ENCODE results near the gene CDKAL1. TPM values are rescaled to one million over a fixed set of nuclear protein-coding genes. Genes with fewer than 3 reads are reported as not detected.

Gene CDKAL1
- total and polyA plus RNA-seq, 9 of the 15 experiments (the other 6 are each of a cell fraction or from before 2014, with no cell fraction given): 11.2 to 36.3 (median 20.1) TPM

DNA sequence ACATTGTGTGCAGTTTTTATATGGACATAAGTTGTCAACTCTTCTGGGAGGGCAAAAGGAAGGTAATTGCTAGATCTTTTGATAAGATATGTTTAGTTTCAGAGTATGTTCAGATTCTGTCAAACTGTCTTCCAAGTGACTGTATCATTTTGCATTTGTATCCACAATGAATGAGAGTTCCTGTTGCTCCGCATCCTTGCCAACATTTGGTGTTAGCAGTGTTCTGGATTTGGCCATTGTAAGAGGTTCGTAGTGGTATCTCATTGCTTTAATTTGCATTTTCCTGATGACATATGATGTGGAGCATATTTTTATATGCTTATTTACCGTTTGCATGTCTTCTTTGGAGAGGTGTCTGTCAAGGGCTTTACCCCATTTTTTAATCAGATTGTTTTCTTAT is 150.2 kb downstream of the CDKAL1 start:
- BruUV-seq (replicated peaks): no TSS peak
- H3K9me3 ChIP-seq (replicated peaks; ENCODE audit: control insufficient read depth, insufficient read depth, low read depth, low read length): no peaks in the 10 kb centered on the region
- intact Hi-C loops (cut with micrococcal nuclease): no loop called here
- ChIA-PET CTCF (ENCODE audit: low intra/inter-chr PET ratio) (no interaction called here), POLR2A (no interaction called here)
- H3K9ac ChIP-seq (ENCODE audit: insufficient read depth in 1 of 2, low read depth in 2 of 2, low read length in 2 of 2): no peak overlapping the region
- no peak for FAIRE-seq
- no peak overlapping the region for H2AFZ ChIP-seq (ENCODE audit: low read depth, low read length)
- in situ Hi-C loops (cut with MboI): no loop called here
- H3K27me3 ChIP-seq (ENCODE audit: control insufficient read depth in 2 of 2, insufficient read depth in 2 of 2, low read length in 2 of 2): no peaks in the 10 kb centered on the region
- H4K20me1 ChIP-seq (replicated peaks; ENCODE audit: control insufficient read depth, insufficient read depth, low read length): 0 out of 2 replicates have a peak, but pooled peaks cover 8% of the 10 kb centered on the region
- DNase-seq (ENCODE audit: extremely low read depth in 1 of 4, low spot score in 3 of 4): no peak
- H3K36me3 ChIP-seq (ENCODE audit: control insufficient read depth, insufficient read depth, low read length): no peaks in the 10 kb centered on the region
- no peak overlapping the region for H3K4me2 ChIP-seq (ENCODE audit: insufficient read depth, low read length)
- peak; percentile 40 for TF ChIP-seq RBM25 (IDR thresholded peaks at IDR 0.05; ENCODE audit: low read depth, low read length, severe bottlenecking)
- peak; percentile 38 for TF ChIP-seq ZFP36 (IDR thresholded peaks at IDR 0.05; ENCODE audit: low read depth, low read length, partially characterized antibody)
- TF ChIP-seq POLR2AphosphoS2 (IDR thresholded peaks at IDR 0.05; ENCODE audit: low read length): no peak
- H3K27ac ChIP-seq (ENCODE audit: extremely low read depth, low read depth, low read length): no peak overlapping the region
- 68% methylated on average over 3 of the region's 3 CpGs for WGBS (ENCODE audit: insufficient coverage, low coverage, missing lambda C conversion rate)
- ATAC-seq: no peak
- peaks cover 0 to 9% of the 10 kb centered on the region in 2 experiments; a peak in 3 of 5 replicates for H3K4me1 ChIP-seq (replicated peaks in 1 of 2; ENCODE audit: control insufficient read depth in 2 of 2, insufficient read depth in 2 of 2, low read length in 2 of 2)
- no peaks in the 10 kb centered on the region for H3K9me1 ChIP-seq (ENCODE audit: control insufficient read depth, insufficient read depth, low read length)
- H3K4me3 ChIP-seq: no peak overlapping the region
- peaks cover 18% of the 10 kb centered on the region for H3K79me2 ChIP-seq (ENCODE audit: control insufficient read depth, insufficient read depth, low read length)

DNA sequence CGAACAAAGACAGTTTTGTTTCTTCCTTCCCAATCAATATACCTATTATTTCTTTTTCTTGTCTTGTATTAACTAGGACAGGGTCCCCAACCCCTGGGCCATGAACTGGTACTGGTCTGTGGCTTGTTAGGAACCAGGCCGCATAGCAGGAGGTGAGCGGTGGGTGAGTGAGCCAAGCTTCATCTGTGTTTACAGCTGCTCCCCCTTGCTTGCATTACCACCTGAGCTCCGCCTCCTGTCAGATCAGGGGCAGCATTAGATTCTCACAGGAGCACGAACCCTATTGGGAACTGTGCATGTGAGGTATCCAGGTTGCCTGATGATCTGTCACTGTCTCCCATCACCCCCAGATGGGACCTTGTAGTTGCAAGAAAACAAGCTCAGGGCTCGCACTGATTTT is 151.9 kb downstream of the CDKAL1 start:
- H3K79me2 ChIP-seq (ENCODE audit: control insufficient read depth, insufficient read depth, low read length): peaks cover 19% of the 10 kb centered on the region
- FAIRE-seq: no peak
- H3K27me3 ChIP-seq (ENCODE audit: control insufficient read depth in 2 of 2, insufficient read depth in 2 of 2, low read length in 2 of 2): no peaks in the 10 kb centered on the region
- BruUV-seq (replicated peaks): no TSS peak
- H2AFZ ChIP-seq (ENCODE audit: low read depth, low read length): no peak overlapping the region
- no peak overlapping the region for H3K9ac ChIP-seq (ENCODE audit: insufficient read depth in 1 of 2, low read depth in 2 of 2, low read length in 2 of 2)
- intact Hi-C loops (cut with micrococcal nuclease) (no loop called here), in situ Hi-C loops (cut with MboI) (no loop called here)
- no peaks in the 10 kb centered on the region for H3K9me1 ChIP-seq (ENCODE audit: control insufficient read depth, insufficient read depth, low read length)
- no peaks in the 10 kb centered on the region for H3K9me3 ChIP-seq (replicated peaks; ENCODE audit: control insufficient read depth, insufficient read depth, low read depth, low read length)
- ATAC-seq: peak; percentile 59
- no peak overlapping the region for H3K27ac ChIP-seq (ENCODE audit: extremely low read depth, low read depth, low read length)
- peaks cover 0 to 9% of the 10 kb centered on the region in 2 experiments; a peak in 3 of 5 replicates for H3K4me1 ChIP-seq (replicated peaks in 1 of 2; ENCODE audit: control insufficient read depth in 2 of 2, insufficient read depth in 2 of 2, low read length in 2 of 2)
- H3K36me3 ChIP-seq (ENCODE audit: control insufficient read depth, insufficient read depth, low read length): no peaks in the 10 kb centered on the region
- 64% methylated on average over 6 of the region's 6 CpGs for WGBS (ENCODE audit: insufficient coverage, low coverage, missing lambda C conversion rate)
- H4K20me1 ChIP-seq (replicated peaks; ENCODE audit: control insufficient read depth, insufficient read depth, low read length): 0 out of 2 replicates have a peak, but pooled peaks cover 8% of the 10 kb centered on the region
- no peak overlapping the region for H3K4me2 ChIP-seq (ENCODE audit: insufficient read depth, low read length)
- H3K4me3 ChIP-seq: no peak overlapping the region
- DNase-seq (ENCODE audit: extremely low read depth in 1 of 4, low spot score in 3 of 4): peak in 1 of 4 experiments; percentile 33
- ChIA-PET CTCF (ENCODE audit: low intra/inter-chr PET ratio) (no interaction called here), POLR2A (no interaction called here)
- TF ChIP-seq HDGF (IDR thresholded peaks at IDR 0.05) (no peak), POLR3A (IDR thresholded peaks at IDR 0.05; ENCODE audit: borderline replicate concordance, extremely low read depth, insufficient read depth, insufficient read length) (no peak), BHLHE40 (IDR thresholded peaks at IDR 0.05; ENCODE audit: low read length) (no peak)
- TF ChIP-seq, protein P1, sequence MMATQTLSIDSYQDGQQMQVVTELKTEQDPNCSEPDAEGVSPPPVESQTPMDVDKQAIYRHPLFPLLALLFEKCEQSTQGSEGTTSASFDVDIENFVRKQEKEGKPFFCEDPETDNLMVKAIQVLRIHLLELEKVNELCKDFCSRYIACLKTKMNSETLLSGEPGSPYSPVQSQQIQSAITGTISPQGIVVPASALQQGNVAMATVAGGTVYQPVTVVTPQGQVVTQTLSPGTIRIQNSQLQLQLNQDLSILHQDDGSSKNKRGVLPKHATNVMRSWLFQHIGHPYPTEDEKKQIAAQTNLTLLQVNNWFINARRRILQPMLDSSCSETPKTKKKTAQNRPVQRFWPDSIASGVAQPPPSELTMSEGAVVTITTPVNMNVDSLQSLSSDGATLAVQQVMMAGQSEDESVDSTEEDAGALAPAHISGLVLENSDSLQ (IDR thresholded peaks at IDR 0.05): 0 out of 2 replicates have a peak, but pooled peaks have one; percentile 14
- TF ChIP-seq, protein P2, sequence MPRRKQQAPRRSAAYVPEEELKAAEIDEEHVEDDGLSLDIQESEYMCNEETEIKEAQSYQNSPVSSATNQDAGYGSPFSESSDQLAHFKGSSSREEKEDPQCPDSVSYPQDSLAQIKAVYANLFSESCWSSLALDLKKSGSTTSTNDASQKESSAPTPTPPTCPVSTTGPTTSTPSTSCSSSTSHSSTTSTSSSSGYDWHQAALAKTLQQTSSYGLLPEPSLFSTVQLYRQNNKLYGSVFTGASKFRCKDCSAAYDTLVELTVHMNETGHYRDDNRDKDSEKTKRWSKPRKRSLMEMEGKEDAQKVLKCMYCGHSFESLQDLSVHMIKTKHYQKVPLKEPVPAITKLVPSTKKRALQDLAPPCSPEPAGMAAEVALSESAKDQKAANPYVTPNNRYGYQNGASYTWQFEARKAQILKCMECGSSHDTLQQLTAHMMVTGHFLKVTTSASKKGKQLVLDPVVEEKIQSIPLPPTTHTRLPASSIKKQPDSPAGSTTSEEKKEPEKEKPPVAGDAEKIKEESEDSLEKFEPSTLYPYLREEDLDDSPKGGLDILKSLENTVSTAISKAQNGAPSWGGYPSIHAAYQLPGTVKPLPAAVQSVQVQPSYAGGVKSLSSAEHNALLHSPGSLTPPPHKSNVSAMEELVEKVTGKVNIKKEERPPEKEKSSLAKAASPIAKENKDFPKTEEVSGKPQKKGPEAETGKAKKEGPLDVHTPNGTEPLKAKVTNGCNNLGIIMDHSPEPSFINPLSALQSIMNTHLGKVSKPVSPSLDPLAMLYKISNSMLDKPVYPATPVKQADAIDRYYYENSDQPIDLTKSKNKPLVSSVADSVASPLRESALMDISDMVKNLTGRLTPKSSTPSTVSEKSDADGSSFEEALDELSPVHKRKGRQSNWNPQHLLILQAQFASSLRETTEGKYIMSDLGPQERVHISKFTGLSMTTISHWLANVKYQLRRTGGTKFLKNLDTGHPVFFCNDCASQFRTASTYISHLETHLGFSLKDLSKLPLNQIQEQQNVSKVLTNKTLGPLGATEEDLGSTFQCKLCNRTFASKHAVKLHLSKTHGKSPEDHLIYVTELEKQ (CRISPR knock-in tag; IDR thresholded peaks at IDR 0.05): no peak
- TF ChIP-seq, protein P3, sequence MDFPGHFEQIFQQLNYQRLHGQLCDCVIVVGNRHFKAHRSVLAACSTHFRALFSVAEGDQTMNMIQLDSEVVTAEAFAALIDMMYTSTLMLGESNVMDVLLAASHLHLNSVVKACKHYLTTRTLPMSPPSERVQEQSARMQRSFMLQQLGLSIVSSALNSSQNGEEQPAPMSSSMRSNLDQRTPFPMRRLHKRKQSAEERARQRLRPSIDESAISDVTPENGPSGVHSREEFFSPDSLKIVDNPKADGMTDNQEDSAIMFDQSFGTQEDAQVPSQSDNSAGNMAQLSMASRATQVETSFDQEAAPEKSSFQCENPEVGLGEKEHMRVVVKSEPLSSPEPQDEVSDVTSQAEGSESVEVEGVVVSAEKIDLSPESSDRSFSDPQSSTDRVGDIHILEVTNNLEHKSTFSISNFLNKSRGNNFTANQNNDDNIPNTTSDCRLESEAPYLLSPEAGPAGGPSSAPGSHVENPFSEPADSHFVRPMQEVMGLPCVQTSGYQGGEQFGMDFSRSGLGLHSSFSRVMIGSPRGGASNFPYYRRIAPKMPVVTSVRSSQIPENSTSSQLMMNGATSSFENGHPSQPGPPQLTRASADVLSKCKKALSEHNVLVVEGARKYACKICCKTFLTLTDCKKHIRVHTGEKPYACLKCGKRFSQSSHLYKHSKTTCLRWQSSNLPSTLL (IDR thresholded peaks at IDR 0.05): 0 out of 2 replicates have a peak, but pooled peaks have one; percentile 66

All from K562 (cell line).